ENCODE results near the gene DDA1.

DDA1 gene

GRCh38 chr19:17336872-17337674 is 27.7 kb downstream of the DDA1 start, which contains the start of gene GTPBP3:
Gene GTPBP3, plus strand, starts transcription at chr19:17337553. Its CDS starts 59 bp downstream, at chr19:17337612.
- TF ChIP-seq, protein P1, sequence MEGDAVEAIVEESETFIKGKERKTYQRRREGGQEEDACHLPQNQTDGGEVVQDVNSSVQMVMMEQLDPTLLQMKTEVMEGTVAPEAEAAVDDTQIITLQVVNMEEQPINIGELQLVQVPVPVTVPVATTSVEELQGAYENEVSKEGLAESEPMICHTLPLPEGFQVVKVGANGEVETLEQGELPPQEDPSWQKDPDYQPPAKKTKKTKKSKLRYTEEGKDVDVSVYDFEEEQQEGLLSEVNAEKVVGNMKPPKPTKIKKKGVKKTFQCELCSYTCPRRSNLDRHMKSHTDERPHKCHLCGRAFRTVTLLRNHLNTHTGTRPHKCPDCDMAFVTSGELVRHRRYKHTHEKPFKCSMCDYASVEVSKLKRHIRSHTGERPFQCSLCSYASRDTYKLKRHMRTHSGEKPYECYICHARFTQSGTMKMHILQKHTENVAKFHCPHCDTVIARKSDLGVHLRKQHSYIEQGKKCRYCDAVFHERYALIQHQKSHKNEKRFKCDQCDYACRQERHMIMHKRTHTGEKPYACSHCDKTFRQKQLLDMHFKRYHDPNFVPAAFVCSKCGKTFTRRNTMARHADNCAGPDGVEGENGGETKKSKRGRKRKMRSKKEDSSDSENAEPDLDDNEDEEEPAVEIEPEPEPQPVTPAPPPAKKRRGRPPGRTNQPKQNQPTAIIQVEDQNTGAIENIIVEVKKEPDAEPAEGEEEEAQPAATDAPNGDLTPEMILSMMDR (conservative IDR thresholded peaks at IDR 0.05; ENCODE audit: low read depth) = no peak
- CTCF ChIA-PET = no interaction called here
- POLR2A ChIA-PET (ENCODE audit: low non-redundant PET) = no interaction called here

DNA sequence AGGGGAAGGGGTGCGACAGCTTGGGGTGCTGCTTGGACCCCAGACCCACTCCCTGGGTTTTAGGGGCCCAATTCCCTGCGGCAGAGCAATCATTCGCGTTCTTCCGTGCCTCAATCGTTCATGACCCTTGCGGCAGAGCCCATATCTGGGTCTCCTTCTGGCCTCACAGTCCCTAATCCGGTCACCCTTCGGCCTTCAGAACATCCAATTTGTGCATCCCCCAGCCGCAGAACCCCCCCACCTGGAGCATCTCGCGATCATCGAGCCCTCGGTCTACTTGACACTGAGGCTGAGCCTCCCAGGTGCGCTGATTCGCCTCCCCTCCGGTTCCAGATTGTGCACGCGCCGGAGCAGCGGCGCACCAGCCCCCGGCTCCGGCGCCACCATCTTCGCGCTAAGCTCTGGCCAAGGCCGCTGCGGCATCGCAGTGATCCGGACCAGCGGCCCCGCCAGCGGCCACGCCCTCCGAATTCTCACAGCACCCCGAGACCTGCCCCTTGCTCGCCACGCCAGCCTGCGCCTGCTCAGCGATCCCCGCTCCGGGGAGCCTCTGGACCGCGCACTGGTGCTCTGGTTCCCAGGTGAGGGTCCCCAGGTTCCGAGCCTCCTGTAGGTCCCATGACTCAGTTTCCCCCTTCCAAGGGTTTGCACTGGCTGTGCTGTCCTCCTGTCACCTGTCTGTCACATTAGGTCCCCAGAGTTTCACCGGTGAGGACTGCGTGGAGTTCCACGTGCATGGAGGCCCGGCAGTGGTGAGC is 28.5 kb downstream of the DDA1 start:
- POLR2A ChIA-PET (ENCODE audit: low non-redundant PET) = interaction anchor here (0.6 to 0.7 kb wide), 2 partner anchors 11 to 276 kb away, joined by 4 to 8 read pairs; no protein-coding TSS in a partner anchor
- CTCF ChIA-PET = no interaction called here
- peak overlapping the region; percentile 98 for H3K27ac ChIP-seq
- peak; percentile 55 for DNase-seq (ENCODE audit: low spot score)
- TF ChIP-seq, protein P1 (conservative IDR thresholded peaks at IDR 0.05; ENCODE audit: low read depth) = no peak

More at GRCh38 chr19:17336872-17337674, 27.7 kb downstream of the DDA1 start, which contains the start of gene GTPBP3:
- peak; percentile 97 for DNase-seq (ENCODE audit: low spot score)
- peak within 1 kb of the TSS; percentile 98 for H3K27ac ChIP-seq

GRCh38 chr19:17338433-17339078 is 29.2 kb downstream of the DDA1 start:
- H3K27ac ChIP-seq = peak overlapping the region; percentile 98
- ChIA-PET POLR2A (ENCODE audit: low non-redundant PET) (interaction anchor here (0.6 kb wide), 1 partner anchor 275 kb away, joined by 4 read pairs; no protein-coding TSS in a partner anchor), CTCF (no interaction called here)
- TF ChIP-seq, protein P1 (conservative IDR thresholded peaks at IDR 0.05; ENCODE audit: low read depth) = no peak
- DNase-seq (ENCODE audit: low spot score) = no peak

DNA sequence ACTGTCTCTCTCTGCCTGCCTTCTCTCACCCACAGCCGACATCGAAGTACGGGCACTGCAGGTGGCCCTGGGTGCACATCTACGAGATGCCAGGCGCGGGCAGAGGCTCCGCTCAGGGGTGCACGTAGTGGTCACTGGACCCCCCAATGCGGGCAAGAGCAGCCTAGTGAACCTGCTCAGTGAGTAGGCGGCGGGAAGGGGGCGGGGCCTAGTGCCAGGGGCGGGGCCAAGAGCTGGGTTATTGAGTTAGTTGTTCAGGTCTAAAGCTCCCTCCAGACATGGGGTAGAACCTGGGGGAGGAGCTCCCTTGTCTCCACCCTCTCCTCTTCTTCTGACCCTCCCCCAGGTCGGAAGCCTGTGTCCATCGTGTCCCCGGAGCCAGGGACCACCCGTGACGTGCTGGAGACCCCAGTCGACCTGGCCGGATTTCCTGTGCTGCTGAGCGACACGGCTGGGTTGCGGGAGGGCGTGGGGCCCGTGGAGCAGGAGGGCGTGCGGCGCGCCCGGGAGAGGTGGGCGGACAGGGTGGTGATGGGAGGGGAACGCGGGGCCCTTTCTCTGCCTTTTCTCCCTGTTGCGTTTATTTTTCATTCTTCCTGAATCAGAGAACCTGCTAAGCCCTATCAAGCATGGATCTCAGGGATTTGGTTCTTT is 29.9 kb downstream of the DDA1 start:
- ChIA-PET POLR2A (ENCODE audit: low non-redundant PET) (no interaction called here), CTCF (no interaction called here)
- peak overlapping the region; percentile 98 for H3K27ac ChIP-seq
- DNase-seq (ENCODE audit: low spot score) = peak; percentile 36
- TF ChIP-seq, protein P1 (conservative IDR thresholded peaks at IDR 0.05; ENCODE audit: low read depth) = no peak

GRCh38 chr19:17340302-17340870 is 31.0 kb downstream of the DDA1 start:
- H3K27ac ChIP-seq = peak overlapping the region; percentile 98
- ChIA-PET POLR2A (ENCODE audit: low non-redundant PET) (no interaction called here), CTCF (no interaction called here)
- TF ChIP-seq, protein P1 (conservative IDR thresholded peaks at IDR 0.05; ENCODE audit: low read depth) = no peak
- DNase-seq (ENCODE audit: low spot score) = no peak

Measured in RWPE1 (cell line).